Measurements from ENCODE around the gene OR14K1. TPM values are rescaled to one million over a fixed set of nuclear protein-coding genes. Genes with fewer than 3 reads are reported as not detected.

OR14K1 gene
- total RNA-seq, 6 donors from 2014 or later, result not detected

- ATAC-seq (ENCODE audit: low FRiP score in 2 of 2), result no peak
- no peaks in the 10 kb centered on the region for H3K27me3 ChIP-seq
- no peaks in the 10 kb centered on the region for H3K9me3 ChIP-seq
- DNase-seq, result no peak
- TF ChIP-seq POLR2AphosphoS5 (IDR thresholded peaks at IDR 0.05) (no peak), CTCF (IDR thresholded peaks at IDR 0.05) (no peak), POLR2A (IDR thresholded peaks at IDR 0.05) (no peak), EP300 (IDR thresholded peaks at IDR 0.05) (no peak)
- H3K27ac ChIP-seq, result no peak overlapping the region
- no peak overlapping the region for H3K4me3 ChIP-seq
- no peaks in the 10 kb centered on the region for H3K4me1 ChIP-seq
- H3K36me3 ChIP-seq, result no peaks in the 10 kb centered on the region
Measured at GRCh38 chr1:247769603-247770002, 31.2 kb downstream of the OR14K1 start.

Other genes with a start within 250 kb of the OR14K1 start
- under 1 TPM in 1 of 6 donors, not detected in 5; 0.03 TPM for gene OR2C3, start 202.2 kb upstream of the OR14K1 start, total RNA-seq
- gene GCSAML, start 189.5 kb upstream of the OR14K1 start, total RNA-seq, result 1 to 10 TPM in 3 of 6 donors, under 1 TPM in 3; 0.30 to 3.0 (median 1.4) TPM
- not detected for gene OR2G2, start 150.3 kb upstream of the OR14K1 start, total RNA-seq
- gene OR2G3, start 133.0 kb upstream of the OR14K1 start, total RNA-seq, result not detected
- not detected for gene OR13G1, start 58.9 kb upstream of the OR14K1 start, total RNA-seq
- gene OR6F1, start 22.0 kb upstream of the OR14K1 start, total RNA-seq, result not detected
- not detected for gene OR14A2, start 9.5 kb downstream of the OR14K1 start, total RNA-seq
- gene OR1C1, start 21.9 kb downstream of the OR14K1 start, total RNA-seq, result not detected
- gene OR14A16, start 85.5 kb downstream of the OR14K1 start, total RNA-seq, result not detected
- not detected for gene OR11L1, start 103.3 kb downstream of the OR14K1 start, total RNA-seq
- 10 to 100 TPM in 1 of 6 donors, 1 to 10 TPM in 5; 1.0 to 15.1 (median 4.6) TPM for gene TRIM58, start 118.6 kb downstream of the OR14K1 start, total RNA-seq
- 1 to 10 TPM in 1 of 6 donors, under 1 TPM in 2, not detected in 3; 0.27 to 5.3 (median 0.31) TPM for gene OR2W3, start 157.0 kb downstream of the OR14K1 start, total RNA-seq
- not detected for gene OR2T8, start 181.6 kb downstream of the OR14K1 start, total RNA-seq
- under 1 TPM in 1 of 6 donors, not detected in 5; 0.49 TPM for gene OR2AJ1, start 186.3 kb downstream of the OR14K1 start, total RNA-seq
- not detected for gene OR2L8, start 210.2 kb downstream of the OR14K1 start, total RNA-seq
- gene OR2AK2, start 226.6 kb downstream of the OR14K1 start, total RNA-seq, result not detected

Measured in upper lobe of left lung (tissue), 6 donors.